Ishikawa (cell line): ENCODE data around the gene SLC7A14.

ENCODE experiments used
- EP300 ChIP-seq: IDR thresholded peaks from 2 replicates; pipeline ENCODE4 v1.6.1; 2012; ENCODE audit warnings: borderline replicate concordance
- FOXM1 ChIP-seq: IDR thresholded peaks from 2 replicates; pipeline ENCODE4 v1.6.1; 2012; ENCODE audit warnings: low read depth, borderline replicate concordance
- NFIC ChIP-seq: IDR thresholded peaks from 2 replicates; pipeline ENCODE4 v1.6.1; 2012
- RAD21 ChIP-seq: IDR thresholded peaks from 2 replicates; pipeline ENCODE4 v1.6.1; 2012; ENCODE audit warnings: low read depth
- TAF1 ChIP-seq: IDR thresholded peaks from 2 replicates; pipeline ENCODE4 v1.6.1; 2012; ENCODE audit warnings: low read depth, mild to moderate bottlenecking
- ZBTB7A ChIP-seq: IDR thresholded peaks from 2 replicates; pipeline ENCODE4 v1.6.1; 2012; ENCODE audit warnings: low read depth
- TF ChIP-seq, protein P1 (sequence below): IDR thresholded peaks from 2 replicates; pipeline ENCODE4 v1.6.1; 2012; ENCODE audit warnings: low read depth, mild to moderate bottlenecking

GRCh38 chr3:170551252-170551651, 34.6 kb downstream of the SLC7A14 start:
- no peak for TF ChIP-seq EP300
- no peak for TF ChIP-seq TAF1
- TF ChIP-seq, protein P1, sequence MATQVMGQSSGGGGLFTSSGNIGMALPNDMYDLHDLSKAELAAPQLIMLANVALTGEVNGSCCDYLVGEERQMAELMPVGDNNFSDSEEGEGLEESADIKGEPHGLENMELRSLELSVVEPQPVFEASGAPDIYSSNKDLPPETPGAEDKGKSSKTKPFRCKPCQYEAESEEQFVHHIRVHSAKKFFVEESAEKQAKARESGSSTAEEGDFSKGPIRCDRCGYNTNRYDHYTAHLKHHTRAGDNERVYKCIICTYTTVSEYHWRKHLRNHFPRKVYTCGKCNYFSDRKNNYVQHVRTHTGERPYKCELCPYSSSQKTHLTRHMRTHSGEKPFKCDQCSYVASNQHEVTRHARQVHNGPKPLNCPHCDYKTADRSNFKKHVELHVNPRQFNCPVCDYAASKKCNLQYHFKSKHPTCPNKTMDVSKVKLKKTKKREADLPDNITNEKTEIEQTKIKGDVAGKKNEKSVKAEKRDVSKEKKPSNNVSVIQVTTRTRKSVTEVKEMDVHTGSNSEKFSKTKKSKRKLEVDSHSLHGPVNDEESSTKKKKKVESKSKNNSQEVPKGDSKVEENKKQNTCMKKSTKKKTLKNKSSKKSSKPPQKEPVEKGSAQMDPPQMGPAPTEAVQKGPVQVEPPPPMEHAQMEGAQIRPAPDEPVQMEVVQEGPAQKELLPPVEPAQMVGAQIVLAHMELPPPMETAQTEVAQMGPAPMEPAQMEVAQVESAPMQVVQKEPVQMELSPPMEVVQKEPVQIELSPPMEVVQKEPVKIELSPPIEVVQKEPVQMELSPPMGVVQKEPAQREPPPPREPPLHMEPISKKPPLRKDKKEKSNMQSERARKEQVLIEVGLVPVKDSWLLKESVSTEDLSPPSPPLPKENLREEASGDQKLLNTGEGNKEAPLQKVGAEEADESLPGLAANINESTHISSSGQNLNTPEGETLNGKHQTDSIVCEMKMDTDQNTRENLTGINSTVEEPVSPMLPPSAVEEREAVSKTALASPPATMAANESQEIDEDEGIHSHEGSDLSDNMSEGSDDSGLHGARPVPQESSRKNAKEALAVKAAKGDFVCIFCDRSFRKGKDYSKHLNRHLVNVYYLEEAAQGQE, result no peak
- no peak for TF ChIP-seq RAD21
- no peak for TF ChIP-seq ZBTB7A
- no peak for TF ChIP-seq FOXM1
- no peak for TF ChIP-seq NFIC
